Esophagus muscularis mucosa (tissue), 4 donors: ENCODE data around the gene SH3PXD2A.

Experiments
- CTCF ChIP-seq, 3 experiments: fragments of 200-600 bp in 2 of 3; fragments of 450-650 bp in 1 of 3; sonication (generic) in 2 of 3; IDR thresholded peaks; one replicate each; pipeline ENCODE4 v1.5.1; 2017 to 2019; ENCODE audit warnings: antibody characterized with exemption in 3 of 3, mild to moderate bottlenecking in 2 of 3, moderate library complexity in 1 of 3
- EP300 ChIP-seq: sonication (generic); formaldehyde crosslinking; IDR thresholded peaks from one replicate; pipeline ENCODE4 v1.6.1; 2017; ENCODE audit warnings: antibody characterized with exemption
- POLR2A ChIP-seq: fragments of 450-650 bp; IDR thresholded peaks from one replicate; pipeline ENCODE4 v1.6.1; 2017; ENCODE audit warnings: antibody characterized with exemption, moderate library complexity, mild to moderate bottlenecking, low read depth
- POLR2AphosphoS5 ChIP-seq, 2 donors: sonication (generic); formaldehyde crosslinking; IDR thresholded peaks; one replicate each; pipeline ENCODE4 v1.6.1; 2017; ENCODE audit warnings: antibody characterized with exemption in 2 of 2

GRCh38 chr10:103783681-103784080, 71.7 kb downstream of the SH3PXD2A start:
- no peak for TF ChIP-seq POLR2A
- TF ChIP-seq CTCF (IDR thresholded peaks at IDR 0.05): no peak
- TF ChIP-seq EP300: no peak
- TF ChIP-seq POLR2AphosphoS5 (IDR thresholded peaks at IDR 0.05): no peak
